ENCODE results near the gene WDR62. TPM values are rescaled to one million over a fixed set of nuclear protein-coding genes. Genes with fewer than 3 reads are reported as not detected.

WDR62 gene
- total RNA-seq, 1 donor from 2014 or later: 35.3 TPM

DNA sequence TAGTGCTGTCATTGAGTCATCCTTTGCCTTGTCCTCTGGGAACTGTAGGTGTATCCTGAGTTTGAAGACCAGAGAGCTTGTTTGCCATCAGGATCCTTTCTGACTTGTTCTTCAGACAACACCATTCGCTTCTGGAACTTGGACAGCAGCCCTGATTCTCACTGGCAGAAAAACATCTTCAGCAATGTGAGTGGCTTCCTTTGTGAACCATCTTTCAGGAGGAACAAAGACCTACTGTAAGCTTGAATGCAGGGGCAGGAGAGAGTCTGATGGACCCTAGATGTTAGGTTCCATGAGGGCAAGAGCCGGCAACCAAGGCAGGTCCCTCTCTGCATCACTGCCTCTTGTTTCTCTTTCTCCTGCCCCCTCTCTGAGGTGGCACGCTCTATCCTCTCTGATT lies 26.7 kb downstream of the WDR62 start:
- H3K36me3 Mint-ChIP-seq (ENCODE audit: low read depth): peaks cover 12% of the 10 kb centered on the region
- TF ChIP-seq, protein P1, sequence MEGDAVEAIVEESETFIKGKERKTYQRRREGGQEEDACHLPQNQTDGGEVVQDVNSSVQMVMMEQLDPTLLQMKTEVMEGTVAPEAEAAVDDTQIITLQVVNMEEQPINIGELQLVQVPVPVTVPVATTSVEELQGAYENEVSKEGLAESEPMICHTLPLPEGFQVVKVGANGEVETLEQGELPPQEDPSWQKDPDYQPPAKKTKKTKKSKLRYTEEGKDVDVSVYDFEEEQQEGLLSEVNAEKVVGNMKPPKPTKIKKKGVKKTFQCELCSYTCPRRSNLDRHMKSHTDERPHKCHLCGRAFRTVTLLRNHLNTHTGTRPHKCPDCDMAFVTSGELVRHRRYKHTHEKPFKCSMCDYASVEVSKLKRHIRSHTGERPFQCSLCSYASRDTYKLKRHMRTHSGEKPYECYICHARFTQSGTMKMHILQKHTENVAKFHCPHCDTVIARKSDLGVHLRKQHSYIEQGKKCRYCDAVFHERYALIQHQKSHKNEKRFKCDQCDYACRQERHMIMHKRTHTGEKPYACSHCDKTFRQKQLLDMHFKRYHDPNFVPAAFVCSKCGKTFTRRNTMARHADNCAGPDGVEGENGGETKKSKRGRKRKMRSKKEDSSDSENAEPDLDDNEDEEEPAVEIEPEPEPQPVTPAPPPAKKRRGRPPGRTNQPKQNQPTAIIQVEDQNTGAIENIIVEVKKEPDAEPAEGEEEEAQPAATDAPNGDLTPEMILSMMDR (conservative IDR thresholded peaks at IDR 0.05): no peak
- H3K9me3 Mint-ChIP-seq: no peaks in the 10 kb centered on the region
- no peaks in the 10 kb centered on the region for H3K27me3 Mint-ChIP-seq (ENCODE audit: low read depth)
- H3K4me1 Mint-ChIP-seq: no peaks in the 10 kb centered on the region
- no peak overlapping the region for H3K4me3 Mint-ChIP-seq
- no peak overlapping the region for H3K27ac Mint-ChIP-seq (ENCODE audit: unreplicated experiment)
- DNase-seq (ENCODE audit: low read depth, low spot score): no peak

DNA sequence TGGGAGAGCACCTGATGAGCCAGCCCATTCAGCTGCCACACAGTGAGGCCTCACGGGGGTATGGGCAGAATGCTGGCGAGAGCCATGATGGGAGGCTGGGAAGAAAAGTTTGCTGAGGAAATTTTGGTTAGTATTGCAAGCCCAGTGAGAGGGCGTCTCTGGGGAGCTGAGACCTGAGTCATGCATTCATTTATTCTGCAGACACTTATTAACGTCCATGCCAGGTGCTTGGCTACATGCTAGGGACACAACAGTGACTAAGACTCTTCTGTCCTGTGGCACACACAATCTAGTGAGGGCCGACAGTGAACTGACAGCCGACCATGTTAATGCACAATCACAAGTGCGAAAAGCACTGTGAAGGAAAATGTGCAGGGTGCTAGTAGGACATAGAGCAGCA lies 27.2 kb downstream of the WDR62 start:
- no peak for DNase-seq (ENCODE audit: low read depth, low spot score)
- H3K4me3 Mint-ChIP-seq: no peak overlapping the region
- H3K4me1 Mint-ChIP-seq: no peaks in the 10 kb centered on the region
- no peak overlapping the region for H3K27ac Mint-ChIP-seq (ENCODE audit: unreplicated experiment)
- TF ChIP-seq, protein P1 (conservative IDR thresholded peaks at IDR 0.05): no peak
- no peaks in the 10 kb centered on the region for H3K27me3 Mint-ChIP-seq (ENCODE audit: low read depth)
- no peaks in the 10 kb centered on the region for H3K9me3 Mint-ChIP-seq
- peaks cover 12% of the 10 kb centered on the region for H3K36me3 Mint-ChIP-seq (ENCODE audit: low read depth)

DNA sequence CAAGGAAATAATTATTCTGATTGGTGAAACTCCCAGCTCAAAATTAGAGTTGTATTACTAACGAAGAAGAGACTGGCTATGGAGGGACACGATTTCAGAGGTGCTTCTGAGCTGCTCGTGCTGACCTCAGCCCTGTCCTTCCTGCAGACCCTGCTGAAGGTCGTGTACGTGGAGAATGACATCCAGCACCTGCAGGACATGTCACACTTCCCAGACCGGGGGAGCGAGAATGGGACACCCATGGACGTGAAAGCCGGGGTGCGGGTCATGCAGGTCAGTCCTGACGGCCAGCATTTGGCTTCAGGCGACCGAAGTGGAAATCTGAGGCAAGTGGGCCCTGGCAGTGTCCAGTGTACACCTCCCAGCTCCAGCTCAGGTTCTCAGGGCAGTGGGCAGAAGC lies 28.2 kb downstream of the WDR62 start:
- no peaks in the 10 kb centered on the region for H3K27me3 Mint-ChIP-seq (ENCODE audit: low read depth)
- no peak overlapping the region for H3K4me3 Mint-ChIP-seq
- no peaks in the 10 kb centered on the region for H3K4me1 Mint-ChIP-seq
- no peak for DNase-seq (ENCODE audit: low read depth, low spot score)
- H3K36me3 Mint-ChIP-seq (ENCODE audit: low read depth): peaks cover 12% of the 10 kb centered on the region
- H3K27ac Mint-ChIP-seq (ENCODE audit: unreplicated experiment): no peak overlapping the region
- no peaks in the 10 kb centered on the region for H3K9me3 Mint-ChIP-seq
- TF ChIP-seq, protein P1 (conservative IDR thresholded peaks at IDR 0.05): no peak

DNA sequence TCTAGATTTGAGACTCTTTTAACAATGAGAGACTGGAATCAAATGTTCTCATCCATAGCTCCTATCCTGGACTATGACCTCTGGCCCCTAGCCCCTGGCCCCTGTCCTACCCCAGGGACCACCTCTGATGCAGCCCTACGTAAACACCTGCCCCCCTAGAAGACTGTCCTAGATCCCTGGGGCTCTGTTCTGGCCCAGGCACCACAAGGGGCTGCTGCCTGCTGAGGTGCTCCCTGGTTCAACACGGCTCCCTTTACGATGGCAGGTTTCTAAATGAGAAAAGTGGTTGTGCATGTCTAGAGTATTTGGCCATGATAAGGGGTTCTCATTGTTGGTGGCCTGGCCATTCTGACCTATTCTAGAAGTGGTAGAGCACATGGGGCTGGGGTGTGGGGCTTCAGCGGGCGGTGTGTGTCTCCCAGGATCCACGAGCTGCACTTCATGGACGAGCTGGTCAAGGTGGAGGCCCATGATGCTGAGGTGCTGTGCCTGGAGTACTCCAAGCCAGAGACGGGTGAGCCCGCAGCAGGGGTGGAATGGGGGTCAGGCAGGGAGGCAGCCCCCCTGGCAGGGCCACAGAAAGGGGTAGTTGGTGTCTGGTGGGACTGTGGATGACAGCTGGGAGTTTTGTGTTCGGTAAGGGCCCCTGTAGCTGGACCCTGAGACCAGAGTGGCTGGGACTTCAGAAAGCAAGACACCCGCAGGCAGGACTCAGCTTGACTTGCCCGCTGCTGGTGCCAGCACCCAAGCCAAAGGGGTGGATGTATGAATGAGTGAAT lies 29.7 kb downstream of the WDR62 start:
- Mint-ChIP-seq H3K4me3 (no peak overlapping the region), H3K27me3 (ENCODE audit: low read depth) (no peaks in the 10 kb centered on the region), H3K27ac (ENCODE audit: unreplicated experiment) (no peak overlapping the region), H3K36me3 (ENCODE audit: low read depth) (peaks cover 12% of the 10 kb centered on the region), H3K9me3 (no peaks in the 10 kb centered on the region), H3K4me1 (no peaks in the 10 kb centered on the region)
- TF ChIP-seq, protein P1 (conservative IDR thresholded peaks at IDR 0.05): no peak
- no peak for DNase-seq (ENCODE audit: low read depth, low spot score)

DNA sequence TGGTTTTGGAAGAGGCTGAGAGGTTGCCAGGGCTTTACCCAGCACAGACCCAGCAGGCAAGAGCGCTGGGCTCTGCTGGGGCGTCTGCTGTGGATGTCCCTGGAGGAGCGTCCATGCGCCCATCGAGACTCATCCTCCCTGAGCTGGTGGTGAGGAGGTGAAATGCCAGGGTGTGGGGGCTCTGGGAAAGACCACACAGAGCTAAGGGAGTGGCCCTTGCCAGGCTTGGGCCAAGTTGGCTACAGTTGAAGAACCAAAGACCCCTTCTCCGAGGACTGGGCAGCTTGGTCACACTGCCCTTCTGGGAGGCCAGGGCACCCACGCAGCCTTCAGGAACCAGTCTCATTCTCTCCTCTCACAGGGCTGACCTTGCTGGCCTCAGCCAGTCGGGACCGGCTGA lies 31.6 kb downstream of the WDR62 start:
- DNase-seq (ENCODE audit: low read depth, low spot score): no peak
- H3K36me3 Mint-ChIP-seq (ENCODE audit: low read depth): peaks cover 12% of the 10 kb centered on the region

More for the DNA sequence above, 31.6 kb downstream of the WDR62 start:
- H3K27ac Mint-ChIP-seq (ENCODE audit: unreplicated experiment): no peak overlapping the region
- no peaks in the 10 kb centered on the region for H3K4me1 Mint-ChIP-seq
- TF ChIP-seq, protein P1 (conservative IDR thresholded peaks at IDR 0.05): no peak
- no peaks in the 10 kb centered on the region for H3K27me3 Mint-ChIP-seq (ENCODE audit: low read depth)
- H3K9me3 Mint-ChIP-seq: no peaks in the 10 kb centered on the region
- no peak overlapping the region for H3K4me3 Mint-ChIP-seq

Data from neural crest cell (in vitro differentiated cells).